Subcutaneous adipose tissue (tissue), 4 donors: ENCODE data around the gene CPNE4. TPM values are rescaled to one million over a fixed set of nuclear protein-coding genes. Genes with fewer than 3 reads are reported as not detected.

Experiments used
- total RNA-seq, 4 donors: library from RNA; depleted of rRNA; stranded (reverse); fragments of >200 nt; gene quantifications; one replicate each; pipeline ENCODE4 v1.1.0, GENCODE V29; 2016
- TF ChIP-seq, protein P1 (sequence below): fragments of 450-650 bp; IDR thresholded peaks from one replicate; pipeline ENCODE4 v1.5.1; 2016; ENCODE audit warnings: low read depth, mild to moderate bottlenecking, control low read depth, antibody characterized with exemption, moderate library complexity

Gene CPNE4
- total RNA-seq, 4 donors from 2014 or later: not detected

DNA sequence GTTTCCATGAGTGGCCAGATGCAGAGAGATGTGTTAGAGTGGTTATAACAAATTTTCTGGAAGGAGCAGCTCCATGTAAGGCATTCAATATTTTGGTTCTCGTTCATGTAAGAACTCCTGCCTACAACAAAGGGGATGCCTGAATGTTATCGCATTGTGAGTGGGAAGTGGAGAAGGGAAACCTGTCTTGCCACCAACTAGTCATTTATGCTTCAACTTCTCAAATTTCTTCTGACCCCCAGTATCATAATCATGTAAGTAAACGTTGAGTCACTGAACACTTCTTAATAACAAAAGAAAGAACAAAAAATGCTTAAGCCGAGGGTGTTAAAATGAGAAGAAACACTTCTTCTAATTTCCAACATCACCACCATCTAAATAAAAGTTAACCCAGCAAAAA is 470.0 kb downstream of the CPNE4 start:
- TF ChIP-seq, protein P1, sequence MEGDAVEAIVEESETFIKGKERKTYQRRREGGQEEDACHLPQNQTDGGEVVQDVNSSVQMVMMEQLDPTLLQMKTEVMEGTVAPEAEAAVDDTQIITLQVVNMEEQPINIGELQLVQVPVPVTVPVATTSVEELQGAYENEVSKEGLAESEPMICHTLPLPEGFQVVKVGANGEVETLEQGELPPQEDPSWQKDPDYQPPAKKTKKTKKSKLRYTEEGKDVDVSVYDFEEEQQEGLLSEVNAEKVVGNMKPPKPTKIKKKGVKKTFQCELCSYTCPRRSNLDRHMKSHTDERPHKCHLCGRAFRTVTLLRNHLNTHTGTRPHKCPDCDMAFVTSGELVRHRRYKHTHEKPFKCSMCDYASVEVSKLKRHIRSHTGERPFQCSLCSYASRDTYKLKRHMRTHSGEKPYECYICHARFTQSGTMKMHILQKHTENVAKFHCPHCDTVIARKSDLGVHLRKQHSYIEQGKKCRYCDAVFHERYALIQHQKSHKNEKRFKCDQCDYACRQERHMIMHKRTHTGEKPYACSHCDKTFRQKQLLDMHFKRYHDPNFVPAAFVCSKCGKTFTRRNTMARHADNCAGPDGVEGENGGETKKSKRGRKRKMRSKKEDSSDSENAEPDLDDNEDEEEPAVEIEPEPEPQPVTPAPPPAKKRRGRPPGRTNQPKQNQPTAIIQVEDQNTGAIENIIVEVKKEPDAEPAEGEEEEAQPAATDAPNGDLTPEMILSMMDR: no peak

DNA sequence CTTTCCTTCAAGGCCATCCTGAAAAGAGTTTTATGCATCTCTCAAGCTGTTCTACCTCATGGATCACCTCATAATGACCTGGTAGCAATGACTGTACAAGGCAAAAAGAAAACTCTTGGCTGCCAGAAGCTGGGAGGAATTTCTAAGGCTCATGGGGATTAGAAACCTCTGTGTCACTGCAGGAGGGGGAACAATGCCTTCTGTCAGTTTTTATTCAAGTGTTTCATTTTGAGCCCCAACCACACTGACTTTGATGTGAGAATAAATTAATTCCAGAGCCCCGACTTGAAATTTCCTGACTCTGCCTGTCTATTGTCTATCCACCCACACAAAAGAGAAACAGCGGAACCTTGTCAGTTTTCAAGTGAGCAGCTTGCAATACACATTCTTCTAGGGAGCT is 473.3 kb downstream of the CPNE4 start:
- TF ChIP-seq, protein P1: no peak

DNA sequence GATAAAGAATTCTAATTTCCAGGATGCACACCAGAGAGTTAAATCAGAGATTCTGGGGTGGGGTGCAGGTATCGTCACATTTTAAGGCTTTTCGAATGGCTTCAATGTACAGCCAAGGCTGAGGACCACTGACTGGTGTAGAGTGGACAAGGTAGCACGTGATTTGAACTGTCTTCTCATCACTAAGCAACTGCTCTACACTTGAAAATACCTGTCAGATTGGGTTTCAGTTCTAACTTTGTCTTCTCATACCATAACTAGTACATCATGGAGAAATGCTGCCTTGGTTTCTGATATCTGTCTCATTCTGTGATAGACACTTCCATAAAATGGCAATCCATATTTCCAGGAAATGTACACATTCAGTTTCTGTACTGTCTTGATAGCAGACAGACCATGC is 474.0 kb downstream of the CPNE4 start:
- TF ChIP-seq, protein P1: no peak

DNA sequence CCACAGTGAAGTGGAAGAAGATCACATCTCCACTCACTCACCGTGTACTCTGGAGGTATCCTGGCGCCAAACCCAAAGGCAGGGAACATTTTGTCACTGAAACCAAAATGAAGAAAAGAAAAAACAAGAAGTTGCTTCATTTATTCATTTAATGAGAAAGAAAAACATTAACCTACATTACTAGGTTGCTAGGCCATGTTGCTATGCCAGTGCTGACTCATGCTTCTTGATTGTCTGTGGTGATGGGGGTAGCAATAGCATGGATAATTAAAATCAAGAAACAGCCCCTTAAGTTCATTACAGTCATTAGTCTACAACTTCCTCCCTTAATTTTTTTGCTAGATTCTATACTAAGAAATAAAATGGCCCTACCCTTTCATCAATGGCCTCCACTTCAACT is 479.4 kb downstream of the CPNE4 start:
- TF ChIP-seq, protein P1: no peak

DNA sequence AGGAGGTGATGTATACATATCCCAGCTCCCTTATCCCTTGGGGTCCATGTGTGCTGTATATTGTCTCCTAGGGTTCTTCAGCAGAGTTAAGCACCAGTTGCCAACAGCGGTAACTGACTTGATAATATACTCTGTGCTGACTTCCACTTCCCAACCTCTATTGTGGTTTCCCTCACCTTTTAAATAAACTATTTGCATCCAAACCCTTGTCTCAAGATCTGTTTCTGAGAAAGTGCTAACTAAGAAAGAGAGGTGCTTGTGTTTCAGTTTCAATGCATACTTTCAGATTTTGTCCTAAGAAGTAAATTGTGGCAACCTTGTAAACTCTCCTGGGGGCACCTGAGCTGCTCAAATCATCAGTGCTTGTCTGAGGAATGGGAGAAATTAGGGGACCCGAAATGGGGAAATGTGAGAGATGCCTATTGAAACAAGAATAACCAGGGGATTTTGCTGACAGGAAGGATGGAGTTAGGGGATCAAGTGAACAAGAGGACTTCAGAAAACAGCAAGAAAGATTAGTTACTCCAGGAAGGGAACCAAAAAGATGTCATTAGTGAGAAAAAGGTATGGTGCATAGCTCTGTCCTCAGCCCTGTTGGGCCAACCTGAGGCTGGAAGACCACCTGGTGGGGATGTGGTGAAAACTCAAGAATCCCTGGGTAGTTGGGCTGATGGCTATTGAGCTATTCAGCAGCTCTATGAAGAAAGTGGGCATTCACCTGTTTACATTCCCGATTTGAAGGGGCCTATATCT is 481.1 kb downstream of the CPNE4 start:
- TF ChIP-seq, protein P1: no peak

DNA sequence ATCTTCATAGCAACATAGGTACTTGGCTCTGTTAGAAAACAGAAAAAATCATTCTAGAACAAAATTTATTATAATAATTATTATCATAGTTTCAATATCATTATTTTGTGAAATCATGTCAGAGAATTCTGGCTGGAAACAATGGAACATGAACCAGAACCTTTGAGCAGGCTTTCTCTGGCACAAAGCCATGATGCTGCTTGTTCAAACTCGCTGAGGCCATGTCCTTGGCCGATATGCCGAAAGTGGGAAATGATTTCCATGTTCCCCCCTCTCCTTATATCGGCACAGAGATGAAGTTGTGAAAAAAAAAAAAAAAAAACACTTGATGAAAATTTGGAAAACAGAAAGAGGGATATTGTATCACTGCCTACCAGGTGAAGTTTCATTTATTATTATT is 483.1 kb downstream of the CPNE4 start:
- TF ChIP-seq, protein P1: no peak

DNA sequence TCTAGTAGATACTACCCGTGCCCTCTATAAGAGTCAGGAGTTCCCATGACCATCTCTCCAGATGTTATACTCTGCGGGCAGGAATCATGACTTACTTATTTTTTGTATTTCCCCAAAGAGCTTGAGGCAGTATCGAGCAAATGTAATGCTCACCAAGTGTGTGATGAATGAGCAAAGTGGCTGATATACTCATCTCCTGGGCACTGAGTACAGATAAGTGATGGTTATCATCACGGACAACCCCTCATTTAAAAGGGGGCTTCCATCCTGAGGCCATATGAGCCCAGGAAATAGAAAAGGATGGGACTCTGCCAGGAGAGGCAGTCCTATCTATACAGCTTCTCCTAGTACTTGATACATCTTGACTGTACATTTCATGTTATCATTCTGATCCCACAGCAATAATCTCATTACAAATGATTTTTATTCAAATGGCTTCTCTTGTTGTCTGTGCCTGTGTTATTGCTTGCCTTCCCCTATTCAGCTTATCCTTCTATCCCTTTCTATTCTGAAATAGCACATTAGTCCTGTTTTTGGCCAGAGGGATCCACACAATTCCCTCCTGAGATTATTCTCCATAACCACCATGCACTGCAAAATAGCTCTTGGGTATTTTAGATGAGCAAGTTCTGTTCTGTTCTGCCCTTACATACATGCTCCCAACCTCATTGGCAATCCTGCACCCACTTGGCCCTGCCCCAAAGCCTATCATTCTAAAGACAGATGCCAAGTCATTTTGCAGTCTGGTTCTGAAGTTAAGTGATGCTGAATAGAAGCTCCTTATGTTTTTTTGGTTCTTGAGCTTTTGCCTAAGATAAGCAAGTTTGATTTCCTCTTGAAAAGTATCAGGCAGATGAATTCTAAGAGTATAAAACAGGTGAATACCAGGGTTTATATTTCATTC is 484.0 kb downstream of the CPNE4 start:
- TF ChIP-seq, protein P1: no peak
